Central memory CD4-positive, alpha-beta T cell (primary cell): Measurements from ENCODE around the gene SUCNR1.
"Not testable (repeated sequence)": the region's sequence is repeated elsewhere in the genome, so short reads cannot be mapped to it uniquely, and the experiment has no call there.

Experiments used
- DNase-seq: peaks from one replicate; pipeline ENCODE4 v3.0.0; 2022

The SUCNR1 gene

DNA sequence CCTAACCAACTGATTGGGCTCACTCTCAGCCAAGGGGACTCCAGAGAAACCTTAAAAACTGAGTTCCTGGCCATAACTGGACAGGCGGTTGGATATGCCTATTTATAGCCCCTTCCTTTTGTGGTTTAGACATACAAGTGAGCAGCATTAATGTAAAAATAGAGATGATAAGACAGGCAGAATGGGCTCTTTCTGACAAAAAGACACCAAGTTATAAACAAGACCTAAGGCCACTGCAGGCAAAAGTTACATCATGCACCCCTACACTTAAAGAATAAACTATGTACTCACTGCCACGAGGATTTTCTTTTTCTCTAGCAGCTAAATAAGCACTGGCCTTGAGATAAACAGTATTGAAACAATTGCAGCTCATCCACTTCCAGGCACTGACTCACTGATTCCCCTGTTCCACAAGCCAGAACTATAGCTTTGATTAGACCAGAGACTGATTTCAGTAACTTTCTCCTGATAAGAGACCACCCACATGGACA, 30.1 kb downstream of the SUCNR1 start:
- DNase-seq = no peak

DNA sequence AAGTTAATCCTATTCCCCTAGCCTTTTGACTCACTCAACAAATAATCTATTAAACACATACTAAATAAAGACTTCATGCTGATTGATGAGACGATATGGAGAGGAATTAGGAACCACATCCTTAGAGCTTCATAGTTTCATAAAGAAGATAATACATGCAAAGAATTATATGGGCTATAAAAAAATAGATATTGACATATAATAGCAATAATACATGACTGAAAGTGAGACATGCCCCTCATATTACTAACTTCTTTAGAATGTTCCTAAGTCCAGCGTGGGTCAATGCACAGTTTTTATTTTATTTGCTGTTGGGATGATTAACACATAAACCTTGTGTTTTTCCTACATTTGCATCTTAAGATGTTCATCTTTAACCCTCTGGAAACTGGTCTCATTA, 32.2 kb downstream of the SUCNR1 start:
- DNase-seq = no peak

DNA sequence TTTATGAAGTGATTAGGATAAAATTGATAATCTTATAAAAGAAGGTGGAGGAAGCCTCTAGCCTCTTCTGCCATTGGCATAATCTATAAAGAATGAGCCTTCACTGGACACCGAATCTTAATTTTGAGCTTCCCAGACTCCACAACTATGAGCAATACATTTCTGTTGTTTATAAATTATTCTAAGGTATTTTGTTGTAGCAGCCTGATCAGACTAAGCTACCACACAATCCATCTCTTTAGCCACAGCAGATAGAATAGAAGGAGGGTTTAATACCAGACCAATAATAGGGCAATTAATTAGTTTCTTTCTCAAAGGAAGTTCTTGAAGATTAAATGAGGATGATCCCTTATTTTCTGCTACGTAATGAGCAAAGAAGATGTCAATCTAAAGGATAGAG, 33.3 kb downstream of the SUCNR1 start:
- DNase-seq = no peak

DNA sequence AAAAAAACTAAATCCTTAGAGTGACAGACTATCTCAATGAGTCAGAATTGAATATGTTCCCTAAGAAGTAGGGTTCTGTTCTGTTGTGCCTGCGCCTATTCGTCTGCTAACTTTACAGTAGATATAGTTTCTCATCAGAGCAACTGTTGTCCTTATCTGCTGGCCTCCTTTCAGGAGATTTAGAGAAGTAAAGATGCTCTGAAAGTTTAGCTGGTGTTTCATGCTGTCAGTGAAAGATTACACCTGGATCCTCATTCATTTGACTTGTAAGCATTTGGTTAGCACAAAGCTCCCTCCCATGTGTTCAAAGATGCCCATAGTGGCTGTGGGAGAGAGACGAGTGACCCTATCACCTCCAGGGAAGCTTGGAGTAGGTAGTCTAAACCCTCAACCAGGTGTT, 35.0 kb downstream of the SUCNR1 start:
- no peak for DNase-seq

DNA sequence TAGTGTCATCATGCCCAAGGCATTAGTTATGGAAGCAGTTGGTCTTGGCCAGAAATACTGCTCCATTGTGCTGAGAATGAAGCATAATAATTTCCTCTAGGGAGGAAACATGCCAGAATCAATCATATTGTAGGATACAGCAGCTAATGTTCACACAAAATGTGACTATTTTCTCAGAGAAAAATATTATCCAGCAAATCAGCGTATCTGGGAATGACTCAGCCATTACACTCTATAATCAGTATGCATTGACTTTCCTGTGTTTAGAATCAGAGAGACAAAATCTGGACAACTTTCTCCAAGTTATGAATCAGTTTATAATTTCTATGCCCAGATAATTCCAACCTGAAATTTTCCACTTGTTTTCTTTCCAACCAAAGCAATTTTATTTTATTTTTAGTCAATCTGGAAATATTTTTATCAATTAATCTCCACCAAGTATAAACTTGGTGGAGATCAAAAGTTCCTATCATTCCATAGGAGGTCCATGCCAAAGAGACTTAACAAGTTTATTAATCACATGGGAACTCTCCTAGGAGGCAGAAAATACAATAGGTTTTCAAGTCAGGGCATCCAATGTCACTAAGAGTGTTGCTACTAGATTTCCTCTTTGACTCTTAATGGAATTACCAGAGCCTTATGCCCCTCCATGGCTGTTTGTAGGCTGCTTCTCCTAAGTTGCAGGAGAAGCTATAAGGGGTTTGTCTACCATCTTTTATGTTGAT, 36.4 kb downstream of the SUCNR1 start:
- no peak for DNase-seq

DNA sequence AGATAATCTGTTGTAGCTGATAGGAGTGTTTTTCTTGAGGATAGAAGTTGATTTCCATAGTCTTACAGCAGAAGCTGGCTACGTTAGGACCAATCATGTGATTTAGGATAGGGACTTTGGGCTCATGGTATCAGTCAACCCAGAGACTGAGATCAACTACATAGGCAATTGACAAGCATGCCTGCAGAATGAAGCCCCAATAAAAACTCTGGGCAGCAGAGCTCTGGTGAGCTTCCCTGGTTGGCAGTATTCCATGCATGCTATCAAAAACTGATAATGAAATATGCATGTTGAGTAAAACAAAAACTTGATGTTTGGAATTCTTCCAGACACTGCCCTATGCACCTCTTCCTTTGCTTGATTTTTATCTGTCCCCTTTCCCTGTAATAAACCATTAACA, 38.0 kb downstream of the SUCNR1 start:
- no peak for DNase-seq

DNA sequence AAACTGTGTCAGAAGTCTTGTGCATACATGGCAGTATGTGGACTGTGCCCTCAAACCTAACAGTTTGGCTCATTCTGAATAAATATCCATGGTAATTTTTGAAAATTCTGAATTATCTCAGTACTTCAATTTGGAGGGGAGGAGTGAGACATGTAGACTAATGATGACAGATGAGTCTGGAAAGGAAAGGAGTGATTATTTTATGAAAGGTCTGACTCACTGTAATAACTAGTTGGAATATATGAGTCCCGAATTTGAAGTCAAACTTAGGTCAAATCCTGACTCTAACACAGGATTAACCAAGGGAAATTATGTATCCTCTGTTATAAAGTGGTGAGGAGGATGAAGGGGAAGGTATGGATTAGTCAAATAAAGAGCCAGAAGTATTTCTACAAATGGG, 38.6 kb downstream of the SUCNR1 start:
- DNase-seq = no peak

DNA sequence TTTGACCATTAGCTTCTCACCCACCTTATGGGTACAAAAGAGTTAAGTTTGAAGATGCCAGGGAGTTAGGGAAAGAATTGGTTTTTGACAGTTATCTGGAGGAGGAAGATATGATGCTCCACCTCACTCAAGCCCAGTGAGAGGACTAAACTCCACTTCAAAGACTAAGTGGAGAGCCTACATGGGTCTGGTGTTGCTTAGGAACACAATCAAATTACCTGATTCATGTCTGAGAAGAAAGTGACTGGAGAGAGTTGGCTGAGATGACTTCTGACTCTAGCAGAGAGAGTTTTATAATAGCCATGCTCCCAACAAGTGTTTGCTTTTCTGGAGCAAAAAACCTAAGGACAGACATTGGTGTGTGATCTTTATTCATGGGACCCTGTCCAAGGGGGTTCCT, 43.3 kb downstream of the SUCNR1 start:
- no peak for DNase-seq

DNA sequence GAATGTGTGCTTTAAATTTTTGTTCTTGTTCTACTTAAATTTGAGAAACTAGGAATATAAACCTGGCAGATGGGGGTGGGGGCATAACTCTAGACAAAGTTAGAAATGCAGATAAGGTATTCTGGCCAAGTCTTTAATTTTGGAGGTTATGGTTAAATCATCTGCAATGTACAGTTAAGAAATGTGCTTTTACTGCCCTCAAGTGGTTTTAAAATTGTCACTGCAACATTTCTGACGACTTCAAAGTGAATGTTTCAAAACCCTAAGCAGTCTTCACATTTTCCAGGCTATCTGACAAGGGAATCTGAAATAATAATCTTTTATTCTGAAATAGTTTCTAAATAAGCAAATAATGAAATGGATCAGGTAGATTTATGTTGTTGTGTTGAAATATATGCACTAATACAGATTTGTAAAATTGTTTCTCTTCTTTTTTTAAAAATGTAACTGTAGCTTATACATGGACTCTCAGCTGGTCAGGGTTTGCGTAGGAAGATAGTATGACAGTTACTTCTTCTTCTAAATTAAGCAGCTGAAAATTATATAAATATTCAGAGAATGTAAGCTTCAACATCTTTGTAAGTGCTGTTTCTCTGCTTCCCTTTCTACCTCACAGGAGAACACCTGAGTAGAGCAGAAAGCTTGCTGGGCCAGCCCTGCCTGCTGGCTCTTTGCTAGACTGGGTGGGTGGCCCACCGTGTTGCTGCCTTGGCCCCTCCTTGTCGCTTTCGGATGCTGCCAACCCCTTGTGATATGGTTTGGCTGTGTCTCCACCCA, 45.0 kb downstream of the SUCNR1 start:
- peak; percentile 6 for DNase-seq

DNA sequence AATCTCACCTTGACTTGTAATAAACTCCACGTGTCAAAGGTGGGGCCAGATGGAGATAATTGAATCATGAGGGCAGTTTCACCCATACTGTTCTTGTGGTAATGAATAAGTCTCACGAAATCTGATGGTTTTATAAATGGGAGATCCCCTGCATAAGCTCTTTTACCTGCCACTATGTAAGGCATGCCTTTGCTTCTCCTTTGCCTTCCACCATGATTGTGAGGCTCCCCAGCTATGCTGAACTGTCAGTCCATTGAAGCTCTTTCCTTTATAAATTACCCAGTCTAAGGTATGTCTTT, 45.5 kb downstream of the SUCNR1 start:
- DNase-seq = no peak

DNA sequence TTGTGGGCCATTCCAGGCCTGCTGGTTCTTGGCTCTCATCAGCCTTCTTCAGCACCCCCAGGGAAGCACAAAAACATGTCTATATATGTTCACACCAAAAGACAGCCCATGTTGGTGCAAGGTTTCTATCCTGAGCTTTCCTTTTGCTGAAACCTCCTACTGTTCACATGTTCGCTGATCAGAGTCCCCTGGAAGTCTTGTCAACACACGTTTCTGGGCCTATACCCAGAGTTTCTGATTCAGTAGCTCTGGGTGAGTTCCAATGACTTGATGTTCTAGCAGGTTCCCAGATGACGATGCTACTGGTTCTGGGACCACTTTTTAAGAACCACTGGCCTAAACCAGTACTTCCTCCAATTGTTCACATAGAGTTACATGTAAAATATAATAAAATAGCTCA, 46.0 kb downstream of the SUCNR1 start:
- DNase-seq = no peak

DNA sequence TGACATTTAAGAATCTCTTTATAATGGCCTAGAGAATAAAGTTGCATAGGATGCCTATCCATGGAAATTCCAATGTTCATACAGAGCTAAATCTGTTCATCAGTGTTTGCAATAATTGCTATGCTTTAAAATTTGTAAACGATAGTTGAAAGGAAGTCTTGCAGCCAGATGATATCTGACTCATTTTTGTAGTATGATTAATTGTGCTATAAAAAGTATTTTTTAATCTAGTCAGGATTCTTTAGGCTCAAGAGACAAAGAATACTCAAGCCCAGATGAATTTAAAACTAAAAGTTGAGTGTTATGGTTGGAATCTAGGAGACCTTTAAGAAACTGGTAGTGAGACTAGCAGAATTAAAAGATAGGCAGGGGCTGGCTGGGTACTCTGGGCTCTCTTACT, 50.5 kb downstream of the SUCNR1 start:
- DNase-seq = no peak

DNA sequence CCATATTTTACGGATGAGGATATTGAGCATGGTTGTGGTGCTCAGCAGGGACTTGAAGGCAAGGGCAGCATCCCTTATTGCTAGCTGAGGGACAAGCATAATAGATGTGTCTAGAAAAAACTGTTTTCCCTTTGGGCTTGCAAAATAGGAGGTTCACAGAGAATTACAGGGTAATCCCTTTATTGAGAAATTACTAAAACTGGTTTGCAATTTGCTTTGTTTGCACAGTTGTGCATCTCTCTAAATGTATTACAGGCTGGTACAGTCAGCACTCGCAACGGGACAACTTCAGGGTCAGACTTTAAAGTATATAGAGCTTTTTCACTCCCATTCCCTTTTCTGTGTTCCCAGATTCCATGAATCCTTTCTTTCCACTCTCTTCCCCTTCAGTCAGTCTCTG, 51.3 kb downstream of the SUCNR1 start:
- no peak for DNase-seq

DNA sequence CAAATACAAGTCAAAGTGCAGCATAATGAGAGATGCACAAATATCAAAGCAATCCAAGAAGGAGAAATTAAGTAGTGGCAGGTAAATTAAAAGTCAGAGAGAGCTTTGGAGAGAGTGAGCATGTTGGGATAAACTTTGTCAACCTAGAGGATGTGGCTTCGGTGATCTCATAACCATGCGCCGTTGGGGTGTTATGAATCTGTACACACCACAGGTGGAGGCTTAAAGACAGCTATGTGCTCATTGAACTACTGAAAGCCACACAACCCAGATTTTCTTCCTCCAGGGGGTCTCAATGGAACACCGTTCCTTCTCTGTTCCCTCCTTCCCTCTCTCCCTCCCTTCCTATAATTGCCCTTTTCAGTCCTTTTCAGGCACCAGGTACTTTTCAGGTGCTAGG, 52.0 kb downstream of the SUCNR1 start:
- no peak for DNase-seq

DNA sequence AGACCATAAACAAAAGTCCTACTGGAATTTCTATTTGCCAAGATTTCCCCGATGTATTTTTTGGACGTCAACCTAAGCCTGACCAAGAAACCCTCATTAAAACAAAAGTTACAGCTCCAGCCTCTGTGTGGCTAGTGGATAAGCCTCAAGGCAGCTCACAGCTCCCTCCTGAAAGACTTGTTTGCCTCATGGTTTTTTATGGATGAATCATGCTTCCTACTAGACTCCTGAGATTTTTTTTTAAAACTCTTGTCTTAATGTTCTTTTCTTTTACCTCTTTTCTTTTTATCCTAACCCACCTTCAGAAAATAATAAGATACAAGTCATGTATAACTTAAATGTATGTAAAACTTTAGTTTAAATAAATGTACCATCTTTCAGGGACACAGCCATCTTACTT, 52.4 kb downstream of the SUCNR1 start:
- DNase-seq = no peak

DNA sequence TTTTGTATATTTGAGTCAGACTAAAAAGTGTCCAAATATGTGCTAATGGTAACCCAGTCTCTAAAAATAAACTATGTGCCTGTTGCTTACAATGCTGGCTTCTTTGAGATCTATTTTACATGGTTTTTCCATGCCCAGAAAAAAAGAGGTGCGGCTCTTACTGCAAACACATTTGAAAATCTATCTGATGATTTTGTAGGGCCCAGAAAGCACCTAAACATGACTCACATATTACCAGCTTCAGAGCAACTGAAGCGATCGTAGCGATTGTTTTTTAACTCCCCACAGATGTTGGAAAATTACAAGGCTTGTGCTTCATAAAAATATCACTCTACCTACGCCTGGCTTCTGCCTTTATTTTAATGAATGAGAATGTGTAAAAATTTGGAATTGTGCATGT, 53.5 kb downstream of the SUCNR1 start:
- DNase-seq = no peak

DNA sequence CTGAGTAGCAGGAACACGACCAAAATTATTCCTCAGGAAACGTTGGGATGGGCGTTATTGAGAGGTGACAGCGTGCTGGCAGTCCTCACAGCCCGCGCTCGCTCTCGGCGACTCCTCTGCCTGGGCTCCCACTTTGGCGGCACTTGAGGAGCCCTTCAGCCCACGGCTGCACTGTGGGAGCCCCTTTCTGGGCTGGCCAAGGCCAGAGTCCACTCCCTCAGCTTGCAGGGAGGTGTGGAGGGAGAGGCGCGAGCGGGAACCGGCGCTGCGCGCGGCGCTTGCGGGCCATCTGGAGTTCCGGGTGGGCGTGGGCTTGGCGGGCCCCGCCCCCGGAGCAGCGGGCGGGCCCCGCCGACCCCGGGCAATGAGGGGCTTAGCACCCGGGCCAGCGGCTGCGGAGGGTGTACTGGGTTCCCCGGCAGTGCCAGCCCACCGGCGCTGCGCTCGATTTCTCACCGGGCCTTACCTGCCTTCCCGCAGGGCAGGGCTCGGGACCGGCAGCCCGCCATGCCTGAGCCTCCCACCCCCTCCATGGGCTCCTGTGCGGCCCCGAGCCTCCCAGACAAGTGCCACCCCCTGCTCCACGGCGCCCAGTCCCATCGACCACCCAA, 54.6 kb downstream of the SUCNR1 start:
- DNase-seq = not testable (repeated sequence)

DNA sequence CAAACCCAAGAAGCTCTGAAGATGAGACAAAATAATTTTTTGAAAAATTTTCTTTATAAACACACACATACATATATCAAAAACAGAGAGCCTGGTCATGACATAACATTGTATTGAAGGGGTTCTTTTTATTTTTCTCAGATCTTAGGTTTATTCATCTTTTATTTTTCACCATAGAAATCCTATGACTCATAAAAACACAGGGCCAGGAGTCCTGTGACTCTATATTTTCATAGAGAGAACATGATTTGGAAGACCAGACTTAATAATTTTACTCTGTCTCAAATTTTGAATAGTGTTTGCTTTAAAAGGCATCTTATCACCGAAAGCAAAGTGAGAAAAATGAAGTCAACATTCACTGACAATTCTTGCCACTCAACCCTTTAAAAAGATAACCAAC, 57.7 kb downstream of the SUCNR1 start:
- DNase-seq = no peak

DNA sequence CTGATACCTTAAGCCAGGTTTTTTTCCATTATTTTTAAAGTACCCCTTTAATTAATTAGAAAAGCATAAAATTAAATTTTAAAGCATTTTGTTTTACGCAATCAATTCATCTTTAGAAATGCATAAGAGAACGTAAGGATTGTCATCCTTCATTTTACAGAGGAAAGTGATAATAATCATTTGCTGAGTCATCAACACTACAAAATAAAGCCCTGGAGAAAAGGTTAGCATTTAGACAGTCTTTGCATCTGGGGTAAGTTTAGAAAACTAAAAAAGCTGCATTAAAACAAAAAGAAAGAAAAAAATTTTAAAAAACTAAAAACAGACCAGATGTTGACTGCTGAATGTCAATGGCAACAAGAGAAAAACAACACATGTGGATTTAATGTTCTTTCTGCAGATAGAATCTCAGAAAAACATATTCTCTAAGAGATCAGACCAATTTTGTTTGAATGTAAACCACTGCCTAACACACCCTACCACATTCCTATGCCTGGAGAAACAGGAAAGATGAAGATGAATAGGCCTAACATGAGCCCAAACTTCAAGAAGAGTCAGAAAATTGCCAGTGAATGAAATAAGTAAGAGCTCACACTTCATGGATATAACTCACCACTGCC, 59.9 kb downstream of the SUCNR1 start:
- no peak for DNase-seq
